DMS79 treated with DMSO at 0.1 percent for 48 hours (cell line): ENCODE results near the gene SCN10A.

ENCODE experiments used
- DNase-seq: peaks from one replicate; lab custom pipeline; 2025; lab: John Stamatoyannopoulos, UW

The SCN10A gene

GRCh38 chr3:38651153-38651789 is 164.7 kb downstream of the SCN10A start:
- DNase-seq = peak; percentile 10

GRCh38 chr3:38650248-38650951 is 165.6 kb downstream of the SCN10A start:
- DNase-seq = no peak

- DNase-seq = no peak
Observed at GRCh38 chr3:38649500-38650247, 166.3 kb downstream of the SCN10A start, which contains the start of gene SCN5A. Gene SCN5A (minus strand): TSS chr3:38649687. CDS start chr3:38633307, 16,380 bp downstream.

- no peak for DNase-seq
Observed at GRCh38 chr3:38648659-38649499, 167.1 kb downstream of the SCN10A start.

- no peak for DNase-seq
Observed at GRCh38 chr3:38648024-38648658, 167.9 kb downstream of the SCN10A start.

GRCh38 chr3:38647217-38647970 is 168.6 kb downstream of the SCN10A start:
- no peak for DNase-seq
